ENCODE results near the gene JADE2. TPM values are rescaled to one million over a fixed set of nuclear protein-coding genes. Genes with fewer than 3 reads are reported as not detected.

The JADE2 gene
- total and polyA plus RNA-seq, 2 of the 8 experiments (the other 6 are each of a cell fraction or from before 2014, with no cell fraction given), result 19.2 to 55.8 TPM

GRCh38 chr5:134563221-134563620, 37.8 kb downstream of the JADE2 start:
- Histone ChIP-seq H3K9me3 (ENCODE audit: insufficient read depth in 2 of 2, low read depth in 1 of 2, low read length in 1 of 2) (no peaks in the 10 kb centered on the region), H3K27me3 (replicated peaks in 1 of 4; ENCODE audit: control insufficient read depth in 3 of 4, extremely low read depth in 1 of 4, insufficient read depth in 3 of 4, low read length in 3 of 4) (no peaks in the 10 kb centered on the region), H2BK20ac (ENCODE audit: low read length) (no peak overlapping the region), H3K4ac (replicated peaks; ENCODE audit: insufficient read length, low read depth, low read length) (no peak overlapping the region), H4K91ac (replicated peaks; ENCODE audit: insufficient read length, low read length) (no peak overlapping the region), H2AK5ac (ENCODE audit: low read depth, low read length) (no peak overlapping the region), H3K36me3 (ENCODE audit: control insufficient read depth in 2 of 4, insufficient read depth in 4 of 4, low read length in 3 of 4) (peaks cover 35 to 73% (median 60%) of the 10 kb centered on the region in 4 experiments), H4K20me1 (replicated peaks in 1 of 2; ENCODE audit: control insufficient read depth in 1 of 2, insufficient read depth in 2 of 2, low read length in 2 of 2) (peaks cover 0 to 14% of the 10 kb centered on the region in 2 experiments), H3K79me1 (ENCODE audit: low read depth, low read length) (peaks cover 2% of the 10 kb centered on the region; the same call in 1 of the 2 replicates), H3K4me2 (ENCODE audit: insufficient read depth in 1 of 2, low read depth in 2 of 2, low read length in 2 of 2) (no peak overlapping the region), H2BK15ac (ENCODE audit: low read length) (no peak overlapping the region), H2BK5ac (ENCODE audit: low read depth, low read length) (no peak overlapping the region), H2AFZ (ENCODE audit: low read length) (no peak overlapping the region), H3K79me2 (ENCODE audit: control insufficient read depth in 1 of 2, insufficient read depth in 2 of 2, low read length in 2 of 2) (peaks cover 0 to 6% of the 10 kb centered on the region in 2 experiments; a peak in 1 of 4 replicates), H3K18ac (ENCODE audit: extremely low read depth, low read length) (no peak overlapping the region), H3K14ac (ENCODE audit: insufficient read length) (no peak overlapping the region), H3K4me1 (replicated peaks in 1 of 4; ENCODE audit: control insufficient read depth in 3 of 4, insufficient read depth in 4 of 4, low read length in 3 of 4) (no peaks in the 10 kb centered on the region), H3K56ac (replicated peaks; ENCODE audit: insufficient read length, low read depth, low read length) (no peak overlapping the region), H2BK12ac (ENCODE audit: low read depth, low read length) (no peak overlapping the region), H3K27ac (ENCODE audit: low read depth, low read length) (no peak overlapping the region), H3K4me3 (ENCODE audit: extremely low read depth in 1 of 4, insufficient read depth in 2 of 4, low read depth in 3 of 4, low read length in 4 of 4) (no peak overlapping the region), H3K23me2 (ENCODE audit: low read depth, low read length) (no peaks in the 10 kb centered on the region), H2BK120ac (replicated peaks; ENCODE audit: low read depth, low read length) (no peak overlapping the region), H4K5ac (ENCODE audit: insufficient read length, low read depth, low read length) (no peak overlapping the region), H4K8ac (ENCODE audit: extremely low read depth, insufficient read depth, low read length) (no peak overlapping the region), H3K9ac (replicated peaks in 1 of 4; ENCODE audit: extremely low read depth in 1 of 4, low read depth in 3 of 4, low read length in 3 of 4) (no peak overlapping the region), H3K23ac (ENCODE audit: insufficient read length) (no peak overlapping the region)
- FAIRE-seq, result no peak
- POLR2A ChIA-PET (ENCODE audit: partially characterized antibody), result no interaction called here
- 94% methylated on average over 7 of the region's 7 CpGs; no CpG with 5 or more reads in 1 of the 2 experiments for WGBS, 2 experiments (ENCODE audit: extremely low coverage in 1 of 2, insufficient coverage in 1 of 2, insufficient read length in 1 of 2, insufficient replicate concordance in 2 of 2, low coverage in 1 of 2, low lambda C conversion rate in 2 of 2, missing lambda C conversion rate in 1 of 2)
- CTCF ChIA-PET (ENCODE audit: partially characterized antibody), result interaction anchor here (0.9 to 5.5 kb wide), 7 partner anchors 13 to 152 kb away, joined by 3 to 97 read pairs (median 5); partner anchors contain the start of gene CDKN2AIPNL
- no peak for DNase-seq (ENCODE audit: low read depth in 1 of 2, low spot score in 2 of 2)
- TF ChIP-seq SUZ12 (IDR thresholded peaks at IDR 0.05; ENCODE audit: low read length) (no peak), EP300 (IDR thresholded peaks at IDR 0.05; ENCODE audit: borderline replicate concordance in 1 of 2, low read depth in 2 of 2, low read length in 2 of 2) (no peak), SIRT6 (IDR thresholded peaks at IDR 0.05; ENCODE audit: low read length) (no peak), RBBP5 (IDR thresholded peaks at IDR 0.05; ENCODE audit: borderline replicate concordance, low read depth, low read length) (no peak), POLR2A (IDR thresholded peaks at IDR 0.05; ENCODE audit: control extremely low read depth in 1 of 2, low read depth in 2 of 2, low read length in 2 of 2) (no peak), KDM5A (IDR thresholded peaks at IDR 0.05; ENCODE audit: low read length) (no peak), EGR1 (IDR thresholded peaks at IDR 0.05; ENCODE audit: borderline replicate concordance, low read depth, low read length) (no peak), PHF8 (conservative IDR thresholded peaks at IDR 0.05; ENCODE audit: low read depth, low read length) (no peak), CTBP2 (IDR thresholded peaks at IDR 0.05; ENCODE audit: borderline replicate concordance, insufficient read depth, insufficient read length, low read length) (no peak), TAF1 (IDR thresholded peaks at IDR 0.05; ENCODE audit: low read depth, low read length) (no peak), TEAD4 (IDR thresholded peaks at IDR 0.05; ENCODE audit: low read depth, low read length) (no peak), BCL11A (IDR thresholded peaks at IDR 0.05; ENCODE audit: low read depth in 2 of 2, low read length in 2 of 2) (no peak), YY1 (IDR thresholded peaks at IDR 0.05; ENCODE audit: low read depth, low read length) (no peak), JUND (IDR thresholded peaks at IDR 0.05; ENCODE audit: low read length) (no peak), TBP (IDR thresholded peaks at IDR 0.05; ENCODE audit: low read depth, low read length) (no peak), CBX8 (IDR thresholded peaks at IDR 0.05; ENCODE audit: borderline replicate concordance, low read depth, low read length) (no peak)

All from H1 (cell line).